Liver (tissue), 9 donors: Measurements from ENCODE around the gene MAP2K7. TPM values are rescaled to one million over a fixed set of nuclear protein-coding genes. Genes with fewer than 3 reads are reported as not detected.

Source experiments
- DNase-seq: peaks from one replicate; pipeline ENCODE4 v3.0.0-alpha.2; 2017; ENCODE audit warnings: low spot score
- H3K27ac ChIP-seq, 2 donors: one replicate each; pipeline ENCODE4 v1.7.0; 2013; ENCODE audit warnings: inconsistent platforms in 2 of 2, low read length in 2 of 2, control low read depth in 1 of 2, low read depth in 1 of 2, mild to moderate bottlenecking in 1 of 2
- H3K27me3 ChIP-seq, 4 donors: one replicate each; pipeline versions ENCODE4 v1.6.1 to v1.7.0; 2013; ENCODE audit warnings: low read length in 3 of 4, inconsistent platforms in 1 of 4, mild to moderate bottlenecking in 1 of 4, moderate library complexity in 1 of 4; ENCODE audit not compliant: control insufficient read depth in 4 of 4, insufficient read depth in 4 of 4
- H3K36me3 ChIP-seq, 4 donors: one replicate each; pipeline versions ENCODE4 v1.6.1 to v1.7.0; 2013; ENCODE audit warnings: low read length in 3 of 4, mild to moderate bottlenecking in 3 of 4, low read depth in 1 of 4, moderate library complexity in 1 of 4; ENCODE audit not compliant: control insufficient read depth in 4 of 4, insufficient read depth in 3 of 4
- H3K4me1 ChIP-seq, 4 donors: one replicate each; pipeline versions ENCODE4 v1.6.1 to v1.7.0; 2013; ENCODE audit warnings: low read length in 3 of 4, mild to moderate bottlenecking in 3 of 4, moderate library complexity in 1 of 4; ENCODE audit not compliant: control insufficient read depth in 4 of 4, insufficient read depth in 4 of 4
- H3K4me3 ChIP-seq, 3 donors: one replicate each; pipeline versions ENCODE4 v1.6.1 to v1.7.0; 2013; ENCODE audit warnings: low read length in 3 of 3, control low read depth in 1 of 3, low read depth in 1 of 3, mild to moderate bottlenecking in 1 of 3
- H3K9ac ChIP-seq, 2 donors: one replicate each; pipeline ENCODE4 v1.7.0; 2013; ENCODE audit warnings: low read length in 2 of 2, mild to moderate bottlenecking in 2 of 2, moderate library complexity in 2 of 2, control low read depth in 1 of 2, low read depth in 1 of 2
- H3K9me3 ChIP-seq, 4 donors: one replicate each; pipeline versions ENCODE4 v1.6.1 to v1.7.0; 2013; ENCODE audit warnings: low read length in 3 of 4; ENCODE audit not compliant: control insufficient read depth in 4 of 4
- EGR1 ChIP-seq, 2 donors: IDR thresholded peaks; 2 replicates each; pipeline ENCODE4 v1.6.1; 2016 to 2018; ENCODE audit warnings: antibody characterized with exemption in 2 of 2, low read depth in 2 of 2
- FOXA1 ChIP-seq: IDR thresholded peaks from 2 replicates; pipeline ENCODE4 v1.6.1; 2016; ENCODE audit warnings: antibody characterized with exemption
- HNF4A ChIP-seq, 2 donors: conservative IDR thresholded peaks; 2 replicates each; pipeline ENCODE4 v1.6.1; 2016; ENCODE audit warnings: antibody characterized with exemption in 2 of 2, mild to moderate bottlenecking in 2 of 2
- HNF4G ChIP-seq: IDR thresholded peaks from 2 replicates; pipeline ENCODE4 v1.6.1; 2016; ENCODE audit warnings: antibody characterized with exemption
- JUND ChIP-seq, 2 donors: IDR thresholded peaks; 2 replicates each; pipeline ENCODE4 v1.6.1; 2016; ENCODE audit warnings: antibody characterized with exemption in 2 of 2
- MAX ChIP-seq: IDR thresholded peaks from 2 replicates; pipeline ENCODE4 v1.6.1; 2016; ENCODE audit warnings: antibody characterized with exemption
- RAD21 ChIP-seq, 2 donors: IDR thresholded peaks; 2 replicates each; pipeline ENCODE4 v1.6.1; 2016; ENCODE audit warnings: antibody characterized with exemption in 2 of 2, mild to moderate bottlenecking in 2 of 2
- RXRA ChIP-seq, 2 donors: IDR thresholded peaks; 2 replicates each; pipeline ENCODE4 v1.6.1; 2017 to 2018; ENCODE audit warnings: antibody characterized with exemption in 2 of 2, mild to moderate bottlenecking in 1 of 2
- SP1 ChIP-seq: IDR thresholded peaks from 2 replicates; pipeline ENCODE4 v1.6.1; 2018; ENCODE audit warnings: antibody characterized with exemption, mild to moderate bottlenecking
- TAF1 ChIP-seq: conservative IDR thresholded peaks from 2 replicates; pipeline ENCODE4 v1.6.1; 2016; ENCODE audit warnings: antibody characterized with exemption, mild to moderate bottlenecking
- YY1 ChIP-seq: IDR thresholded peaks from 2 replicates; pipeline ENCODE4 v1.6.1; 2016; ENCODE audit warnings: antibody characterized with exemption, mild to moderate bottlenecking
- WGBS: extraction: QIAGEN DNeasy Blood & Tissue Kit; methylation state at CpG from one replicate; pipeline ENCODE4 v1.1.7; 2013; 5-methylcytosine and 5-hydroxymethylcytosine counted together
- polyA plus RNA-seq, 2 donors: library from polyadenylated mRNA; stranded (reverse) in 1 of 2; unstranded in 1 of 2; fragments of 200-250 nt in 1 of 2; fragments of >200 nt in 1 of 2; fragmentation: Nextera tagmentation in 1 of 2; extraction: Ambion mirVana in 1 of 2; gene quantifications; one replicate each; pipeline versions ENCODE4 v1.2.1 to v1.2.3, GENCODE V29; 2013 to 2015
- total RNA-seq, 2 donors: library from RNA; depleted of rRNA; stranded (reverse); fragments of >200 nt; gene quantifications; one replicate each; pipeline ENCODE4 v1.2.3, GENCODE V29; 2014
- TF ChIP-seq, protein P1 (sequence below): fragments of 150-350 bp; IDR thresholded peaks from 2 replicates; pipeline ENCODE4 v1.5.1; 2017; ENCODE audit warnings: improper control_type of control experiment, low read depth, low read length; ENCODE audit not compliant: missing input control
- TF ChIP-seq, protein P2 (sequence below): IDR thresholded peaks from 2 replicates; pipeline ENCODE4 v1.6.1; 2016; ENCODE audit warnings: antibody characterized with exemption
- TF ChIP-seq, protein P3 (sequence below): IDR thresholded peaks from 2 replicates; pipeline ENCODE4 v1.6.1; 2016; ENCODE audit warnings: antibody characterized with exemption, mild to moderate bottlenecking
- donor health status: healthy.
- donor health status: healthy.
- donor health status: healthy.
- donor health status: healthy.
- donor health status: healthy.

Gene MAP2K7
- total and polyA plus RNA-seq, 4 donors: 3.0 to 11.7 (median 9.5) TPM

GRCh38 chr19:7870571-7871436 is 32.9 kb upstream of the MAP2K7 start:
- no peak overlapping the region for H3K9ac ChIP-seq
- no peak overlapping the region for H3K27ac ChIP-seq
- H3K4me3 ChIP-seq: no peak overlapping the region
- peak; percentile 70 for DNase-seq
- no peaks in the 10 kb centered on the region for H3K36me3 ChIP-seq
- 65% methylated on average over 11 of the region's 11 CpGs for WGBS
- H3K27me3 ChIP-seq: peaks cover 0 to 8% (median 6%) of the 10 kb centered on the region in 4 donors
- TF ChIP-seq MAX (no peak), FOXA1 (no peak), HNF4A (conservative IDR thresholded peaks at IDR 0.05) (no peak), JUND (IDR thresholded peaks at IDR 0.05) (no peak), TAF1 (no peak), RXRA (IDR thresholded peaks at IDR 0.05) (no peak), RAD21 (IDR thresholded peaks at IDR 0.05) (no peak), YY1 (no peak), HNF4G (no peak)
- TF ChIP-seq, protein P1, sequence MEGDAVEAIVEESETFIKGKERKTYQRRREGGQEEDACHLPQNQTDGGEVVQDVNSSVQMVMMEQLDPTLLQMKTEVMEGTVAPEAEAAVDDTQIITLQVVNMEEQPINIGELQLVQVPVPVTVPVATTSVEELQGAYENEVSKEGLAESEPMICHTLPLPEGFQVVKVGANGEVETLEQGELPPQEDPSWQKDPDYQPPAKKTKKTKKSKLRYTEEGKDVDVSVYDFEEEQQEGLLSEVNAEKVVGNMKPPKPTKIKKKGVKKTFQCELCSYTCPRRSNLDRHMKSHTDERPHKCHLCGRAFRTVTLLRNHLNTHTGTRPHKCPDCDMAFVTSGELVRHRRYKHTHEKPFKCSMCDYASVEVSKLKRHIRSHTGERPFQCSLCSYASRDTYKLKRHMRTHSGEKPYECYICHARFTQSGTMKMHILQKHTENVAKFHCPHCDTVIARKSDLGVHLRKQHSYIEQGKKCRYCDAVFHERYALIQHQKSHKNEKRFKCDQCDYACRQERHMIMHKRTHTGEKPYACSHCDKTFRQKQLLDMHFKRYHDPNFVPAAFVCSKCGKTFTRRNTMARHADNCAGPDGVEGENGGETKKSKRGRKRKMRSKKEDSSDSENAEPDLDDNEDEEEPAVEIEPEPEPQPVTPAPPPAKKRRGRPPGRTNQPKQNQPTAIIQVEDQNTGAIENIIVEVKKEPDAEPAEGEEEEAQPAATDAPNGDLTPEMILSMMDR: no peak
- TF ChIP-seq, protein P2, sequence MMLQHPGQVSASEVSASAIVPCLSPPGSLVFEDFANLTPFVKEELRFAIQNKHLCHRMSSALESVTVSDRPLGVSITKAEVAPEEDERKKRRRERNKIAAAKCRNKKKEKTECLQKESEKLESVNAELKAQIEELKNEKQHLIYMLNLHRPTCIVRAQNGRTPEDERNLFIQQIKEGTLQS: no peak
- TF ChIP-seq, protein P3, sequence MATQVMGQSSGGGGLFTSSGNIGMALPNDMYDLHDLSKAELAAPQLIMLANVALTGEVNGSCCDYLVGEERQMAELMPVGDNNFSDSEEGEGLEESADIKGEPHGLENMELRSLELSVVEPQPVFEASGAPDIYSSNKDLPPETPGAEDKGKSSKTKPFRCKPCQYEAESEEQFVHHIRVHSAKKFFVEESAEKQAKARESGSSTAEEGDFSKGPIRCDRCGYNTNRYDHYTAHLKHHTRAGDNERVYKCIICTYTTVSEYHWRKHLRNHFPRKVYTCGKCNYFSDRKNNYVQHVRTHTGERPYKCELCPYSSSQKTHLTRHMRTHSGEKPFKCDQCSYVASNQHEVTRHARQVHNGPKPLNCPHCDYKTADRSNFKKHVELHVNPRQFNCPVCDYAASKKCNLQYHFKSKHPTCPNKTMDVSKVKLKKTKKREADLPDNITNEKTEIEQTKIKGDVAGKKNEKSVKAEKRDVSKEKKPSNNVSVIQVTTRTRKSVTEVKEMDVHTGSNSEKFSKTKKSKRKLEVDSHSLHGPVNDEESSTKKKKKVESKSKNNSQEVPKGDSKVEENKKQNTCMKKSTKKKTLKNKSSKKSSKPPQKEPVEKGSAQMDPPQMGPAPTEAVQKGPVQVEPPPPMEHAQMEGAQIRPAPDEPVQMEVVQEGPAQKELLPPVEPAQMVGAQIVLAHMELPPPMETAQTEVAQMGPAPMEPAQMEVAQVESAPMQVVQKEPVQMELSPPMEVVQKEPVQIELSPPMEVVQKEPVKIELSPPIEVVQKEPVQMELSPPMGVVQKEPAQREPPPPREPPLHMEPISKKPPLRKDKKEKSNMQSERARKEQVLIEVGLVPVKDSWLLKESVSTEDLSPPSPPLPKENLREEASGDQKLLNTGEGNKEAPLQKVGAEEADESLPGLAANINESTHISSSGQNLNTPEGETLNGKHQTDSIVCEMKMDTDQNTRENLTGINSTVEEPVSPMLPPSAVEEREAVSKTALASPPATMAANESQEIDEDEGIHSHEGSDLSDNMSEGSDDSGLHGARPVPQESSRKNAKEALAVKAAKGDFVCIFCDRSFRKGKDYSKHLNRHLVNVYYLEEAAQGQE: no peak
- peaks cover 9 to 32% (median 13%) of the 10 kb centered on the region in 4 donors for H3K4me1 ChIP-seq
- H3K9me3 ChIP-seq: no peaks in the 10 kb centered on the region

- WGBS: 12% methylated on average over 33 of the region's 33 CpGs
- H3K36me3 ChIP-seq: no peaks in the 10 kb centered on the region
- peak; percentile 86 for DNase-seq
- H3K4me1 ChIP-seq: peaks cover 9 to 32% (median 13%) of the 10 kb centered on the region in 4 donors
- H3K27ac ChIP-seq: no peak overlapping the region
- peaks cover 0 to 8% (median 6%) of the 10 kb centered on the region in 4 donors for H3K27me3 ChIP-seq
- no peaks in the 10 kb centered on the region for H3K9me3 ChIP-seq
- no peak overlapping the region for H3K9ac ChIP-seq
- no peak overlapping the region for H3K4me3 ChIP-seq
- TF ChIP-seq SP1 (peak; percentile 17), EGR1 (IDR thresholded peaks at IDR 0.05; ENCODE audit: low read depth in 2 of 2) (no peak)
These were observed 32.0 kb upstream of the MAP2K7 start for GRCh38 chr19:7871437-7872305.
